K562 (cell line): Measurements from ENCODE around the gene UBN1. TPM values are rescaled to one million over a fixed set of nuclear protein-coding genes. Genes with fewer than 3 reads are reported as not detected.

Source experiments
- ATAC-seq: fragments of 200-7000 bp; cut with Tn5 transposase; 3 replicates; pipeline ENCODE4 v1.9.1; 2020; ENCODE audit warnings: moderate library complexity
- BruUV-seq: library from RNA; stranded (reverse); fragments of 400-500 nt; replicated peaks from 2 replicates; lab custom pipeline; 2021; lab: Mats Ljungman, UMichigan
- CTCF ChIA-PET: fragments of 300-600 bp; formaldehyde crosslinking; extraction: SDS; loops from one replicate; lab custom pipeline; 2021; ENCODE audit warnings: low intra/inter-chr PET ratio; lab: Yijun Ruan, JAX
- POLR2A ChIA-PET: fragments of 300-600, 350-650 bp; sonication (Branson Sonifier 250); formaldehyde crosslinking; extraction: SDS; loops from one replicate; lab custom pipeline; 2021; ENCODE audit warnings: antibody characterized with exemption, inconsistent platforms; lab: Yijun Ruan, JAX
- DNase-seq, 4 experiments: peaks; one replicate each; pipeline versions ENCODE4 v3.0.0 to v3.0.0-alpha.2; 2011 to 2018; ENCODE audit warnings: low spot score in 3 of 4, mixed read lengths in 3 of 4; ENCODE audit errors: extremely low read depth in 1 of 4
- FAIRE-seq: peaks from 2 replicates; lab custom pipeline; 2011; peaks lifted over from hg19 to GRCh38; lab: Jason Lieb, UNC
- H2AFZ ChIP-seq: 2 replicates; pipeline ENCODE4 v1.6.0; 2011; ENCODE audit warnings: low read depth, low read length, control low read depth, inconsistent platforms
- H3K27ac ChIP-seq: fragments of 200-600 bp; 3 replicates; pipeline ENCODE4 v1.8.0; 2011; ENCODE audit warnings: low read depth, mild to moderate bottlenecking, control low read depth, inconsistent platforms, low read length, moderate library complexity, mixed read lengths; ENCODE audit errors: extremely low read depth
- H3K27me3 ChIP-seq, 2 experiments: fragments of 300-600 bp in 1 of 2; 2 replicates in 1 of 2; 3 replicates in 1 of 2; pipeline versions ENCODE4 v1.6.0 to v1.8.0; 2011; ENCODE audit warnings: inconsistent platforms in 2 of 2, low read length in 2 of 2, mild to moderate bottlenecking in 1 of 2, mixed read lengths in 1 of 2, moderate library complexity in 1 of 2; ENCODE audit not compliant: control insufficient read depth in 2 of 2, insufficient read depth in 2 of 2
- H3K36me3 ChIP-seq: fragments of 300-600 bp; 3 replicates; pipeline ENCODE4 v1.8.0; 2011; ENCODE audit warnings: mild to moderate bottlenecking, low read length, inconsistent platforms; ENCODE audit not compliant: control insufficient read depth, insufficient read depth
- H3K4me1 ChIP-seq, 2 experiments: fragments of 200-600 bp in 1 of 2; replicated peaks in 1 of 2; 2 replicates in 1 of 2; 3 replicates in 1 of 2; pipeline versions ENCODE4 v1.5.1 to v1.8.0; 2011; ENCODE audit warnings: inconsistent platforms in 2 of 2, low read length in 2 of 2, mild to moderate bottlenecking in 1 of 2, mixed read lengths in 1 of 2, moderate library complexity in 1 of 2; ENCODE audit not compliant: control insufficient read depth in 2 of 2, insufficient read depth in 2 of 2
- H3K4me2 ChIP-seq: 2 replicates; pipeline ENCODE4 v1.6.1; 2011; ENCODE audit warnings: low read length, control low read depth, inconsistent platforms, mixed read lengths; ENCODE audit not compliant: insufficient read depth
- H3K4me3 ChIP-seq: fragments of 200-600 bp; sonication (generic), shearing (Covaris generic); 2 replicates; pipeline ENCODE4 v1.5.1; 2016; ENCODE audit warnings: control low read depth, inconsistent platforms
- H3K79me2 ChIP-seq: fragments of 200-600 bp; 3 replicates; pipeline ENCODE4 v1.8.0; 2011; ENCODE audit warnings: low read length, inconsistent platforms; ENCODE audit not compliant: control insufficient read depth, insufficient read depth
- H3K9ac ChIP-seq, 2 experiments: 2 replicates each; pipeline versions ENCODE4 v1.6.0 to v1.6.1; 2011; ENCODE audit warnings: low read depth in 2 of 2, low read length in 2 of 2, control low read depth in 1 of 2, inconsistent platforms in 1 of 2, mild to moderate bottlenecking in 1 of 2, mixed read lengths in 1 of 2; ENCODE audit not compliant: insufficient read depth in 1 of 2
- H3K9me1 ChIP-seq: one replicate; pipeline ENCODE4 v1.6.0; 2011; ENCODE audit warnings: inconsistent platforms, mild to moderate bottlenecking, low read length, moderate library complexity; ENCODE audit not compliant: control insufficient read depth, insufficient read depth
- H3K9me3 ChIP-seq: replicated peaks from 2 replicates; pipeline ENCODE4 v1.5.1; 2011; ENCODE audit warnings: low read depth, low read length, inconsistent platforms; ENCODE audit not compliant: control insufficient read depth, insufficient read depth
- H4K20me1 ChIP-seq: replicated peaks from 2 replicates; pipeline ENCODE4 v1.6.1; 2011; ENCODE audit warnings: low read length, inconsistent platforms, mixed read lengths; ENCODE audit not compliant: control insufficient read depth, insufficient read depth
- ATF7 ChIP-seq: fragments of 450-650 bp; IDR thresholded peaks from 2 replicates; pipeline ENCODE4 v1.7.1; 2014; ENCODE audit warnings: mild to moderate bottlenecking, moderate library complexity
- CHD2 ChIP-seq: IDR thresholded peaks from 2 replicates; pipeline ENCODE4 v1.6.1; 2011; ENCODE audit warnings: low read depth, low read length
- JUND ChIP-seq, 2 experiments: IDR thresholded peaks; 2 replicates in 1 of 2; 3 replicates in 1 of 2; pipeline ENCODE4 v1.6.1; 2011; ENCODE audit warnings: borderline replicate concordance in 2 of 2, low read depth in 2 of 2, low read length in 2 of 2, improper control_type of control experiment in 1 of 2, missing biosample characterization in 1 of 2, missing genetic modification characterization in 1 of 2, missing genetic modification reagents in 1 of 2
- MAZ ChIP-seq, 2 experiments: fragments of 450-650 bp in 1 of 2; sonication (generic) in 1 of 2; formaldehyde crosslinking; IDR thresholded peaks in 1 of 2; conservative IDR thresholded peaks in 1 of 2; 2 replicates each; pipeline versions ENCODE4 v1.4.0 to v1.5.0; 2020; ENCODE audit warnings: mild to moderate bottlenecking in 1 of 2, missing genetic modification reagents in 1 of 2
- POLR2AphosphoS2 ChIP-seq: IDR thresholded peaks from 2 replicates; pipeline ENCODE4 v1.6.1; 2012; ENCODE audit warnings: low read length, improper control_type of control experiment
- POLR3A ChIP-seq: IDR thresholded peaks from 2 replicates; pipeline ENCODE4 v1.6.1; 2011; ENCODE audit warnings: borderline replicate concordance, mild to moderate bottlenecking, moderate library complexity; ENCODE audit not compliant: insufficient read length, insufficient read depth; ENCODE audit errors: extremely low read depth
- ZBED1 ChIP-seq: IDR thresholded peaks from 2 replicates; pipeline ENCODE4 v1.6.1; 2014
- ZC3H4 ChIP-seq: sonication (generic); formaldehyde crosslinking; IDR thresholded peaks from 2 replicates; pipeline ENCODE4 v1.9.0; 2021; ENCODE audit warnings: missing genetic modification reagents, borderline replicate concordance
- WGBS: fragments of 100-300 bp; shearing (Covaris generic); methylation state at CpG from one replicate; pipeline ENCODE4 v1.1.6; 2016; ENCODE audit warnings: low coverage, mixed read lengths; ENCODE audit not compliant: insufficient coverage; ENCODE audit errors: missing lambda C conversion rate; 5-methylcytosine and 5-hydroxymethylcytosine counted together
- in situ Hi-C: fragments of 300-500 bp; cut with MboI; formaldehyde crosslinking; loops from 4 replicates; pipeline ENCODE4 v1.15.0; 2018; ENCODE audit warnings: inconsistent platforms, mixed read lengths
- intact Hi-C: fragments of 100-400 bp; cut with micrococcal nuclease; formaldehyde crosslinking; loops from 2 replicates; pipeline ENCODE4 v1.14.2; 2022
- polyA plus RNA-seq, 8 experiments: library from polyadenylated mRNA; depleted of rRNA in 4 of 8; stranded (reverse) in 5 of 8; unstranded in 3 of 8; fragments of >200 nt; fragmentation: Nextera tagmentation in 2 of 8; fragmentation: Illumina TruSeq in 1 of 8; extraction: Ambion mirVana in 2 of 8; extraction: Trizol in 1 of 8; gene quantifications; 2 replicates each; pipeline versions ENCODE4 v1.2.1 to v1.2.3, GENCODE V29; 2011 to 2014; ENCODE audit warnings: inconsistent platforms in 1 of 8, missing spikeins in 1 of 8
- total RNA-seq, 7 experiments: library from RNA; depleted of rRNA in 6 of 7; stranded (reverse); fragments of >200 nt in 6 of 7; fragmentation: Illumina TruSeq in 2 of 7; extraction: Trizol in 2 of 7; gene quantifications; 2 replicates each; pipeline versions ENCODE4 v1.2.1 to v1.2.3, GENCODE V29; 2011 to 2021; ENCODE audit warnings: low replicate concordance in 1 of 7
- TF ChIP-seq, protein P1 (sequence below): fragments of 250-450 bp; sonication (Bioruptor Pico); IDR thresholded peaks from 2 replicates; pipeline ENCODE4 v1.5.0; 2020; ENCODE audit warnings: mild to moderate bottlenecking
- TF ChIP-seq, protein P2 (sequence below): fragments of 450-650 bp; IDR thresholded peaks from 2 replicates; pipeline ENCODE4 v1.6.1; 2016
- TF ChIP-seq, protein P3 (sequence below): fragments of 450-650 bp; IDR thresholded peaks from 2 replicates; pipeline ENCODE4 v1.6.1; 2017; ENCODE audit warnings: antibody characterized with exemption, mild to moderate bottlenecking
- TF ChIP-seq, protein P4 (sequence below): fragments of 200-800 bp; sonication (Bioruptor generic); IDR thresholded peaks from 2 replicates; pipeline ENCODE4 v1.6.1; 2017; ENCODE audit warnings: missing genetic modification characterization, missing compliant biosample characterization

UBN1 gene
- total and polyA plus RNA-seq, 9 of the 15 experiments (the other 6 are each of a cell fraction or from before 2014, with no cell fraction given), result 1.5 to 45.7 (median 20.6) TPM

GRCh38 chr16:4802659-4803287, 44.5 kb upstream of the UBN1 start:
- no TSS peak for BruUV-seq
- peaks cover 35 to 65% of the 10 kb centered on the region in 2 experiments for H3K4me1 ChIP-seq
- in situ Hi-C loops (no loop called here), intact Hi-C loops (loop anchor here (2.0 to 5.0 kb wide), 2 partner anchors 44 to 85 kb away; partner anchors contain the start of genes GLYR1 and UBN1)
- H3K9me1 ChIP-seq, result no peaks in the 10 kb centered on the region
- no peaks in the 10 kb centered on the region; the same call in 1 of the 2 replicates for H4K20me1 ChIP-seq
- H3K36me3 ChIP-seq, result peaks cover 45% of the 10 kb centered on the region
- ChIA-PET POLR2A (interaction anchor here (0.5 to 1.8 kb wide), 8 partner anchors 11 to 101 kb away, joined by 3 to 7 read pairs (median 4); no protein-coding TSS in a partner anchor), CTCF (no interaction called here)
- H3K4me2 ChIP-seq, result peak overlapping the region; percentile 79
- 1% methylated on average over 21 of the region's 59 CpGs for WGBS
- peak; percentile 94 to 98 (median 96) for DNase-seq
- peak overlapping the region; percentile 46 to 89 for H3K9ac ChIP-seq
- FAIRE-seq, result peak; percentile 89
- peak overlapping the region; percentile 78 for H3K27ac ChIP-seq
- ATAC-seq, result peak; percentile 96
- peaks cover 6% of the 10 kb centered on the region; the same call in 2 of the 3 replicates for H3K79me2 ChIP-seq
- peak overlapping the region; percentile 89 for H3K4me3 ChIP-seq
- no peaks in the 10 kb centered on the region for H3K9me3 ChIP-seq
- H3K27me3 ChIP-seq, result no peaks in the 10 kb centered on the region
- peak overlapping the region; percentile 91 for H2AFZ ChIP-seq
- TF ChIP-seq, protein P1, sequence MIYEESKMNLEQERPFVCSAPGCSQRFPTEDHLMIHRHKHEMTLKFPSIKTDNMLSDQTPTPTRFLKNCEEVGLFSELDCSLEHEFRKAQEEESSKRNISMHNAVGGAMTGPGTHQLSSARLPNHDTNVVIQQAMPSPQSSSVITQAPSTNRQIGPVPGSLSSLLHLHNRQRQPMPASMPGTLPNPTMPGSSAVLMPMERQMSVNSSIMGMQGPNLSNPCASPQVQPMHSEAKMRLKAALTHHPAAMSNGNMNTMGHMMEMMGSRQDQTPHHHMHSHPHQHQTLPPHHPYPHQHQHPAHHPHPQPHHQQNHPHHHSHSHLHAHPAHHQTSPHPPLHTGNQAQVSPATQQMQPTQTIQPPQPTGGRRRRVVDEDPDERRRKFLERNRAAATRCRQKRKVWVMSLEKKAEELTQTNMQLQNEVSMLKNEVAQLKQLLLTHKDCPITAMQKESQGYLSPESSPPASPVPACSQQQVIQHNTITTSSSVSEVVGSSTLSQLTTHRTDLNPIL, result no peak
- peak; percentile 86 for TF ChIP-seq CHD2
- TF ChIP-seq ZC3H4, result no peak
- TF ChIP-seq, protein P2, sequence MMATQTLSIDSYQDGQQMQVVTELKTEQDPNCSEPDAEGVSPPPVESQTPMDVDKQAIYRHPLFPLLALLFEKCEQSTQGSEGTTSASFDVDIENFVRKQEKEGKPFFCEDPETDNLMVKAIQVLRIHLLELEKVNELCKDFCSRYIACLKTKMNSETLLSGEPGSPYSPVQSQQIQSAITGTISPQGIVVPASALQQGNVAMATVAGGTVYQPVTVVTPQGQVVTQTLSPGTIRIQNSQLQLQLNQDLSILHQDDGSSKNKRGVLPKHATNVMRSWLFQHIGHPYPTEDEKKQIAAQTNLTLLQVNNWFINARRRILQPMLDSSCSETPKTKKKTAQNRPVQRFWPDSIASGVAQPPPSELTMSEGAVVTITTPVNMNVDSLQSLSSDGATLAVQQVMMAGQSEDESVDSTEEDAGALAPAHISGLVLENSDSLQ, result peak; percentile 99
- TF ChIP-seq ATF7, result peak; percentile 48; the same call in 1 of the 2 replicates
- TF ChIP-seq, protein P3, sequence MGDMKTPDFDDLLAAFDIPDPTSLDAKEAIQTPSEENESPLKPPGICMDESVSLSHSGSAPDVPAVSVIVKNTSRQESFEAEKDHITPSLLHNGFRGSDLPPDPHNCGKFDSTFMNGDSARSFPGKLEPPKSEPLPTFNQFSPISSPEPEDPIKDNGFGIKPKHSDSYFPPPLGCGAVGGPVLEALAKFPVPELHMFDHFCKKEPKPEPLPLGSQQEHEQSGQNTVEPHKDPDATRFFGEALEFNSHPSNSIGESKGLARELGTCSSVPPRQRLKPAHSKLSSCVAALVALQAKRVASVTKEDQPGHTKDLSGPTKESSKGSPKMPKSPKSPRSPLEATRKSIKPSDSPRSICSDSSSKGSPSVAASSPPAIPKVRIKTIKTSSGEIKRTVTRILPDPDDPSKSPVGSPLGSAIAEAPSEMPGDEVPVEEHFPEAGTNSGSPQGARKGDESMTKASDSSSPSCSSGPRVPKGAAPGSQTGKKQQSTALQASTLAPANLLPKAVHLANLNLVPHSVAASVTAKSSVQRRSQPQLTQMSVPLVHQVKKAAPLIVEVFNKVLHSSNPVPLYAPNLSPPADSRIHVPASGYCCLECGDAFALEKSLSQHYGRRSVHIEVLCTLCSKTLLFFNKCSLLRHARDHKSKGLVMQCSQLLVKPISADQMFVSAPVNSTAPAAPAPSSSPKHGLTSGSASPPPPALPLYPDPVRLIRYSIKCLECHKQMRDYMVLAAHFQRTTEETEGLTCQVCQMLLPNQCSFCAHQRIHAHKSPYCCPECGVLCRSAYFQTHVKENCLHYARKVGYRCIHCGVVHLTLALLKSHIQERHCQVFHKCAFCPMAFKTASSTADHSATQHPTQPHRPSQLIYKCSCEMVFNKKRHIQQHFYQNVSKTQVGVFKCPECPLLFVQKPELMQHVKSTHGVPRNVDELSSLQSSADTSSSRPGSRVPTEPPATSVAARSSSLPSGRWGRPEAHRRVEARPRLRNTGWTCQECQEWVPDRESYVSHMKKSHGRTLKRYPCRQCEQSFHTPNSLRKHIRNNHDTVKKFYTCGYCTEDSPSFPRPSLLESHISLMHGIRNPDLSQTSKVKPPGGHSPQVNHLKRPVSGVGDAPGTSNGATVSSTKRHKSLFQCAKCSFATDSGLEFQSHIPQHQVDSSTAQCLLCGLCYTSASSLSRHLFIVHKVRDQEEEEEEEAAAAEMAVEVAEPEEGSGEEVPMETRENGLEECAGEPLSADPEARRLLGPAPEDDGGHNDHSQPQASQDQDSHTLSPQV, result no peak
- TF ChIP-seq, protein P4, sequence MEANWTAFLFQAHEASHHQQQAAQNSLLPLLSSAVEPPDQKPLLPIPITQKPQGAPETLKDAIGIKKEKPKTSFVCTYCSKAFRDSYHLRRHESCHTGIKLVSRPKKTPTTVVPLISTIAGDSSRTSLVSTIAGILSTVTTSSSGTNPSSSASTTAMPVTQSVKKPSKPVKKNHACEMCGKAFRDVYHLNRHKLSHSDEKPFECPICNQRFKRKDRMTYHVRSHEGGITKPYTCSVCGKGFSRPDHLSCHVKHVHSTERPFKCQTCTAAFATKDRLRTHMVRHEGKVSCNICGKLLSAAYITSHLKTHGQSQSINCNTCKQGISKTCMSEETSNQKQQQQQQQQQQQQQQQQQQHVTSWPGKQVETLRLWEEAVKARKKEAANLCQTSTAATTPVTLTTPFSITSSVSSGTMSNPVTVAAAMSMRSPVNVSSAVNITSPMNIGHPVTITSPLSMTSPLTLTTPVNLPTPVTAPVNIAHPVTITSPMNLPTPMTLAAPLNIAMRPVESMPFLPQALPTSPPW (CRISPR knock-in tag), result no peak; the same call in 1 of the 2 replicates
- 0 out of 2 replicates have a peak, but pooled peaks have one; percentile 10 for TF ChIP-seq JUND (IDR thresholded peaks at IDR 0.05; ENCODE audit: borderline replicate concordance, low read depth, low read length)
- no peak for TF ChIP-seq JUND (tag; IDR thresholded peaks at IDR 0.05; ENCODE audit: borderline replicate concordance, low read depth, low read length)
- TF ChIP-seq POLR2AphosphoS2, result peak; percentile 78; the same call in 1 of the 2 replicates
- TF ChIP-seq ZBED1, result no peak
- peak; percentile 13 to 52; a peak in 1 of 4 replicates for TF ChIP-seq MAZ (CRISPR knock-in tag; conservative IDR thresholded peaks at IDR 0.05 in 1 of 2, IDR thresholded peaks at IDR 0.05 in 1 of 2)
- TF ChIP-seq POLR3A, result no peak
